Ishikawa (cell line): ENCODE data around the gene PRSS58.

ENCODE experiments used
- CEBPB ChIP-seq: IDR thresholded peaks from 2 replicates; pipeline ENCODE4 v1.6.1; 2012
- EP300 ChIP-seq: IDR thresholded peaks from 2 replicates; pipeline ENCODE4 v1.6.1; 2012; ENCODE audit warnings: borderline replicate concordance
- REST ChIP-seq: IDR thresholded peaks from 2 replicates; pipeline ENCODE4 v1.6.1; 2012; ENCODE audit warnings: low read depth, mild to moderate bottlenecking
- TF ChIP-seq, protein P1 (sequence below): IDR thresholded peaks from 2 replicates; pipeline ENCODE4 v1.6.1; 2012

GRCh38 chr7:142301299-142301698, 43.4 kb upstream of the PRSS58 start:
- TF ChIP-seq EP300: no peak
- no peak for TF ChIP-seq CEBPB
- no peak for TF ChIP-seq REST
- TF ChIP-seq, protein P1, sequence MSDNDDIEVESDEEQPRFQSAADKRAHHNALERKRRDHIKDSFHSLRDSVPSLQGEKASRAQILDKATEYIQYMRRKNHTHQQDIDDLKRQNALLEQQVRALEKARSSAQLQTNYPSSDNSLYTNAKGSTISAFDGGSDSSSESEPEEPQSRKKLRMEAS: no peak
